MM.1S (cell line): ENCODE data around the gene NUCB2.
"Not testable (repeated sequence)": the region's sequence is repeated elsewhere in the genome, so short reads cannot be mapped to it uniquely, and the experiment has no call there.

ENCODE experiments used
- DNase-seq: peaks from one replicate; pipeline ENCODE4 v3.0.0-alpha.2; 2015
- H2AFZ ChIP-seq: fragments of 300-600 bp; sonication (generic); 2 replicates; pipeline ENCODE4 v1.6.0; 2016; ENCODE audit warnings: antibody characterized with exemption, low read length
- H3F3A ChIP-seq: fragments of 300-600 bp; sonication (generic); 2 replicates; pipeline ENCODE4 v1.6.1; 2016; ENCODE audit warnings: mild to moderate bottlenecking, antibody characterized with exemption, low read length, moderate library complexity, mixed read lengths; ENCODE audit not compliant: insufficient read depth
- H3K27ac ChIP-seq: fragments of 300-600 bp; sonication (generic); 2 replicates; pipeline ENCODE4 v1.5.1; 2016; ENCODE audit warnings: mild to moderate bottlenecking, low read length
- H3K27me3 ChIP-seq: fragments of 300-600 bp; sonication (generic); replicated peaks from 2 replicates; pipeline ENCODE4 v1.6.0; 2016; ENCODE audit warnings: low read length; ENCODE audit not compliant: insufficient read depth
- H3K36me3 ChIP-seq: fragments of 300-600 bp; sonication (generic); replicated peaks from 2 replicates; pipeline ENCODE4 v1.6.1; 2016; ENCODE audit warnings: mild to moderate bottlenecking, low read length, mixed read lengths; ENCODE audit not compliant: insufficient read depth
- H3K4me1 ChIP-seq: fragments of 300-600 bp; sonication (generic); 2 replicates; pipeline ENCODE4 v1.6.1; 2016; ENCODE audit warnings: low read length, mixed read lengths
- H3K4me2 ChIP-seq: fragments of 300-600 bp; sonication (generic); 2 replicates; pipeline ENCODE4 v1.6.0; 2016; ENCODE audit warnings: low read depth, low read length
- H3K4me3 ChIP-seq: fragments of 300-600 bp; sonication (generic); 2 replicates; pipeline ENCODE4 v1.5.1; 2016; ENCODE audit warnings: low read length, mixed read lengths
- H3K79me2 ChIP-seq: fragments of 300-600 bp; sonication (generic); 2 replicates; pipeline ENCODE4 v1.6.1; 2016; ENCODE audit warnings: mixed run types, low read length, mixed read lengths
- H3K9ac ChIP-seq: fragments of 300-600 bp; sonication (generic); 2 replicates; pipeline ENCODE4 v1.6.1; 2016; ENCODE audit warnings: low read length, mixed read lengths
- H3K9me2 ChIP-seq: fragments of 300-600 bp; sonication (generic); replicated peaks from 2 replicates; pipeline ENCODE4 v1.6.1; 2016; ENCODE audit warnings: mild to moderate bottlenecking, low read length, mixed read lengths; ENCODE audit not compliant: insufficient read depth
- H3K9me3 ChIP-seq: fragments of 300-600 bp; sonication (generic); replicated peaks from 2 replicates; pipeline ENCODE4 v1.6.1; 2016; ENCODE audit warnings: mild to moderate bottlenecking, low read length, mixed read lengths; ENCODE audit not compliant: insufficient read depth
- H4K20me1 ChIP-seq: fragments of 300-600 bp; sonication (generic); 2 replicates; pipeline ENCODE4 v1.6.1; 2016; ENCODE audit warnings: mild to moderate bottlenecking, low read length, moderate library complexity, mixed read lengths; ENCODE audit not compliant: insufficient read depth
- EZH2 ChIP-seq: fragments of 300-600 bp; sonication (generic); optimal IDR thresholded peaks from 2 replicates; pipeline ENCODE3; 2017; ENCODE audit warnings: low read depth, mild to moderate bottlenecking, antibody characterized with exemption, low read length, mixed read lengths
- EZH2phosphoT487 ChIP-seq: fragments of 300-600 bp; sonication (generic); IDR thresholded peaks from 2 replicates; pipeline ENCODE4 v1.6.1; 2018; ENCODE audit warnings: antibody characterized with exemption, low read length
- TF ChIP-seq, protein P1 (sequence below): fragments of 300-600 bp; sonication (generic); IDR thresholded peaks from 2 replicates; pipeline ENCODE4 v1.5.1; 2016; ENCODE audit warnings: antibody characterized with exemption, low read length, mixed read lengths

The NUCB2 gene

DNA sequence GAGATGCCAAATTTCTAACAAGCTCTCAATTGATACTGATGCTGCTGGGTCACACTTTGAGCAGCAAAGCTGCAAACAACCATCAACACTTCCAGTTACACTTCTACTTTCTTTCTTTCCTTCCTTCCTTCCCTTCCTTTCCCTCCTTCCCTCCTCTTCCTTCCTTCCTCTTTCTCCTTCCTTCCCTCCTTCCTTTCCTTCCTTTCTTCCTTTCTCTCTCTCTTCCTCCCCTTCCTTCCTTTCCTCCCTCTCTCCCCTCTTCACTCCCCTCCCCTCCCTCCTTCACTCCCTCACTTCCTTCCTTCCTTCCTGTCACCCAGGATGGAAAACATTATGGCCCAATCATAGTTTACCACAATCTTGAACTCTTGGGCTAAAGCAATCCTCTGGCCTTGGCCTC, 35.8 kb upstream of the NUCB2 start:
- no peak overlapping the region for H3K27ac ChIP-seq
- no peaks in the 10 kb centered on the region for H3K4me1 ChIP-seq
- H3K4me2 ChIP-seq: no peak overlapping the region
- no peaks in the 10 kb centered on the region for H3K79me2 ChIP-seq
- H3K36me3 ChIP-seq: no peaks in the 10 kb centered on the region
- no peaks in the 10 kb centered on the region for H4K20me1 ChIP-seq
- no peak overlapping the region for H2AFZ ChIP-seq
- no peaks in the 10 kb centered on the region for H3F3A ChIP-seq
- no peak for DNase-seq
- H3K9me3 ChIP-seq: no peaks in the 10 kb centered on the region
- TF ChIP-seq, protein P1, sequence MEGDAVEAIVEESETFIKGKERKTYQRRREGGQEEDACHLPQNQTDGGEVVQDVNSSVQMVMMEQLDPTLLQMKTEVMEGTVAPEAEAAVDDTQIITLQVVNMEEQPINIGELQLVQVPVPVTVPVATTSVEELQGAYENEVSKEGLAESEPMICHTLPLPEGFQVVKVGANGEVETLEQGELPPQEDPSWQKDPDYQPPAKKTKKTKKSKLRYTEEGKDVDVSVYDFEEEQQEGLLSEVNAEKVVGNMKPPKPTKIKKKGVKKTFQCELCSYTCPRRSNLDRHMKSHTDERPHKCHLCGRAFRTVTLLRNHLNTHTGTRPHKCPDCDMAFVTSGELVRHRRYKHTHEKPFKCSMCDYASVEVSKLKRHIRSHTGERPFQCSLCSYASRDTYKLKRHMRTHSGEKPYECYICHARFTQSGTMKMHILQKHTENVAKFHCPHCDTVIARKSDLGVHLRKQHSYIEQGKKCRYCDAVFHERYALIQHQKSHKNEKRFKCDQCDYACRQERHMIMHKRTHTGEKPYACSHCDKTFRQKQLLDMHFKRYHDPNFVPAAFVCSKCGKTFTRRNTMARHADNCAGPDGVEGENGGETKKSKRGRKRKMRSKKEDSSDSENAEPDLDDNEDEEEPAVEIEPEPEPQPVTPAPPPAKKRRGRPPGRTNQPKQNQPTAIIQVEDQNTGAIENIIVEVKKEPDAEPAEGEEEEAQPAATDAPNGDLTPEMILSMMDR: no peak
- no peak for TF ChIP-seq EZH2phosphoT487
- TF ChIP-seq EZH2: no peak
- H3K9me2 ChIP-seq: no peaks in the 10 kb centered on the region
- H3K27me3 ChIP-seq: peaks cover 67% of the 10 kb centered on the region
- H3K9ac ChIP-seq: no peak overlapping the region
- H3K4me3 ChIP-seq: no peak overlapping the region

DNA sequence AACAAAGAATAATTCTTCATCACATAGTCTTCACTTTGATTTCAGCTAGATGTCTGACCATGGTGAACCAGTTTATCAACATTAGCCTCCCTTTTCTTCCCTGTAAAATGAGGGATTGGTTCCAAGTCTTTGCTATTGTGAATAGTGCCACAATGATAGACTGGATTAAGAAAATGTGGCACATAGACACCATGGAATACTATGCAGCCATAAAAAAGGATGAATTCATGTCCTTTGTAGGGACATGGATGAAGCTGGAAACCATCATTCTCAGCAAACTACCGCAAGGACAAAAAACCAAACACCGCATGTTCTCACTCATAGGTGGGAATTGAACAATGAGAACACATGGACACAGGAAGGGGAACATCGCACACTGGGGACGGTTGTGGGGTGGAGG, 33.6 kb upstream of the NUCB2 start:
- not testable (repeated sequence) for H3K79me2 ChIP-seq, H3K9ac ChIP-seq, H3K9me2 ChIP-seq, H3K9me3 ChIP-seq, DNase-seq, H3K4me3 ChIP-seq, H3F3A ChIP-seq, H4K20me1 ChIP-seq, H3K4me1 ChIP-seq, H3K27ac ChIP-seq, H3K36me3 ChIP-seq, H2AFZ ChIP-seq, H3K4me2 ChIP-seq
- H3K27me3 ChIP-seq: peaks cover 57% of the 10 kb centered on the region

DNA sequence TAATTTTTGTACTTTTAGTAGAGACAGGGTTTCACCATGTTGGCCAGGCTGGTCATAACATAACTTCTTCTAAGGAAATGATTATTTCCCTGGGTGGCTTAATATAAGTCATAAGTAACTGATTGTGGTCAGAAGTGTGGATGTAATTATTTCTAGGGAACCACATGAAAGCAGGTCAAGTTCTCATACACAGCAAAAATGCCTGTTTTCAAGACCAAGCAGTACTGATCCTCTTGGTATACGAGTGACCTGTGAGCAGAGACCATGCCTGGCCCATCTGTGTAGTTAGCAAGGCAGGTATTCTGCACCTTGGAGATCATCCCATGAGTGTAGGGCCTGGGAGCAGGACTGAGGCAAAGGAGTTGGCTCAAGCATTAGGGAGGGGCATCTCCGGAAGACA, 32.5 kb upstream of the NUCB2 start:
- DNase-seq: peak; percentile 34
- no peak overlapping the region for H3K4me2 ChIP-seq
- no peaks in the 10 kb centered on the region for H3K79me2 ChIP-seq

More for the DNA sequence above, 32.5 kb upstream of the NUCB2 start:
- no peak overlapping the region for H2AFZ ChIP-seq
- no peaks in the 10 kb centered on the region for H3K9me3 ChIP-seq
- H3K27me3 ChIP-seq: peaks cover 51% of the 10 kb centered on the region
- no peaks in the 10 kb centered on the region for H3K4me1 ChIP-seq
- no peaks in the 10 kb centered on the region for H3F3A ChIP-seq
- H3K9me2 ChIP-seq: no peaks in the 10 kb centered on the region
- TF ChIP-seq, protein P1: no peak
- TF ChIP-seq EZH2phosphoT487 (no peak), EZH2 (no peak)
- H3K9ac ChIP-seq: no peak overlapping the region
- no peaks in the 10 kb centered on the region for H3K36me3 ChIP-seq
- no peak overlapping the region for H3K27ac ChIP-seq
- no peak overlapping the region for H3K4me3 ChIP-seq
- H4K20me1 ChIP-seq: no peaks in the 10 kb centered on the region
